HepG2 (cell line): ENCODE measurements around the gene QKI. TPM values are rescaled to one million over a fixed set of nuclear protein-coding genes. Genes with fewer than 3 reads are reported as not detected.

ENCODE experiments used
- BCL6 ChIP-seq: IDR thresholded peaks from 2 replicates; pipeline ENCODE4 v1.6.1; 2016; ENCODE audit warnings: missing genetic modification reagents, missing compliant biosample characterization
- HNF4A ChIP-seq: sonication (generic); formaldehyde crosslinking; IDR thresholded peaks from 2 replicates; pipeline ENCODE4 v1.4.0; 2020; ENCODE audit warnings: missing genetic modification reagents
- HNF4G ChIP-seq, 2 experiments: sonication (generic) in 1 of 2; formaldehyde crosslinking in 1 of 2; IDR thresholded peaks; 2 replicates each; pipeline versions ENCODE4 v1.4.0 to v1.6.1; 2011 to 2020; ENCODE audit warnings: borderline replicate concordance in 2 of 2, low read depth in 2 of 2, mild to moderate bottlenecking in 2 of 2, low read length in 1 of 2, missing genetic modification reagents in 1 of 2, moderate library complexity in 1 of 2
- MAFF ChIP-seq: IDR thresholded peaks from 2 replicates; pipeline ENCODE4 v1.6.1; 2011; ENCODE audit warnings: low read depth, low read length, improper control_type of control experiment
- MZF1 ChIP-seq: sonication (generic); formaldehyde crosslinking; IDR thresholded peaks from 2 replicates; pipeline ENCODE4 v1.8.1; 2023; ENCODE audit warnings: mild to moderate bottlenecking, missing genetic modification reagents, borderline replicate concordance
- NR2C2 ChIP-seq: sonication (generic); formaldehyde crosslinking; IDR thresholded peaks from 2 replicates; pipeline ENCODE4 v1.4.0; 2020; ENCODE audit warnings: missing genetic modification reagents, mild to moderate bottlenecking, moderate library complexity, borderline replicate concordance
- NR2F1 ChIP-seq, 2 experiments: fragments of 450-650 bp in 1 of 2; formaldehyde crosslinking in 1 of 2; IDR thresholded peaks; 2 replicates each; pipeline versions ENCODE4 v1.5.0 to v1.6.1; 2016 to 2020; ENCODE audit warnings: mild to moderate bottlenecking in 1 of 2, missing compliant biosample characterization in 1 of 2, missing genetic modification reagents in 1 of 2, moderate library complexity in 1 of 2
- NR2F2 ChIP-seq: IDR thresholded peaks from 2 replicates; pipeline ENCODE4 v1.6.1; 2012; ENCODE audit warnings: low read depth, inconsistent platforms, borderline replicate concordance
- POGZ ChIP-seq: sonication (generic); formaldehyde crosslinking; IDR thresholded peaks from 2 replicates; pipeline ENCODE4 v1.4.0; 2020; ENCODE audit warnings: mild to moderate bottlenecking, missing genetic modification reagents
- RARA ChIP-seq: IDR thresholded peaks from 2 replicates; pipeline ENCODE4 v1.6.1; 2016; ENCODE audit warnings: missing genetic modification reagents, missing compliant biosample characterization
- SALL1 ChIP-seq: sonication (generic); formaldehyde crosslinking; IDR thresholded peaks from 2 replicates; pipeline ENCODE4 v1.8.0; 2022; ENCODE audit warnings: mild to moderate bottlenecking, missing genetic modification reagents
- SKI ChIP-seq: fragments of 450-650 bp; IDR thresholded peaks from one replicate; pipeline ENCODE4 v1.6.1; 2018; ENCODE audit warnings: mild to moderate bottlenecking; ENCODE audit not compliant: partially characterized antibody
- ZBTB8A ChIP-seq: sonication (generic); formaldehyde crosslinking; IDR thresholded peaks from 2 replicates; pipeline ENCODE4 v1.4.0; 2020; ENCODE audit warnings: mild to moderate bottlenecking, low read depth, missing genetic modification reagents, borderline replicate concordance
- ZMYM4 ChIP-seq: sonication (generic); formaldehyde crosslinking; IDR thresholded peaks from 2 replicates; pipeline ENCODE4 v1.8.1; 2023; ENCODE audit warnings: mild to moderate bottlenecking, missing genetic modification reagents
- polyA plus RNA-seq, 8 experiments: library from polyadenylated mRNA; depleted of rRNA in 3 of 8; stranded (reverse) in 7 of 8; unstranded in 1 of 8; fragments of >200 nt; fragmentation: Illumina TruSeq in 4 of 8; extraction: Trizol in 4 of 8; gene quantifications; 2 replicates each; pipeline versions ENCODE4 v1.2.1 to v1.2.3, GENCODE V29; 2011 to 2016; ENCODE audit warnings: low read depth in 4 of 8, missing spikeins in 1 of 8, mixed read lengths in 1 of 8; ENCODE audit not compliant: insufficient read depth in 1 of 8
- total RNA-seq, 5 experiments: library from RNA; depleted of rRNA; stranded (reverse); fragments of >200 nt; fragmentation: Illumina TruSeq; extraction: Trizol; gene quantifications; 2 replicates each; pipeline ENCODE4 v1.2.3, GENCODE V29; 2016; ENCODE audit warnings: low read depth in 1 of 5
- TF ChIP-seq, protein P1 (sequence below): sonication (generic); formaldehyde crosslinking; IDR thresholded peaks from 2 replicates; pipeline ENCODE4 v1.5.0; 2020; ENCODE audit warnings: mild to moderate bottlenecking, low read depth, missing genetic modification reagents, borderline replicate concordance

Gene QKI
- total and polyA plus RNA-seq, 2 of the 13 experiments (the other 11 are each of a cell fraction or from before 2014, with no cell fraction given) = 136 to 137 TPM

DNA sequence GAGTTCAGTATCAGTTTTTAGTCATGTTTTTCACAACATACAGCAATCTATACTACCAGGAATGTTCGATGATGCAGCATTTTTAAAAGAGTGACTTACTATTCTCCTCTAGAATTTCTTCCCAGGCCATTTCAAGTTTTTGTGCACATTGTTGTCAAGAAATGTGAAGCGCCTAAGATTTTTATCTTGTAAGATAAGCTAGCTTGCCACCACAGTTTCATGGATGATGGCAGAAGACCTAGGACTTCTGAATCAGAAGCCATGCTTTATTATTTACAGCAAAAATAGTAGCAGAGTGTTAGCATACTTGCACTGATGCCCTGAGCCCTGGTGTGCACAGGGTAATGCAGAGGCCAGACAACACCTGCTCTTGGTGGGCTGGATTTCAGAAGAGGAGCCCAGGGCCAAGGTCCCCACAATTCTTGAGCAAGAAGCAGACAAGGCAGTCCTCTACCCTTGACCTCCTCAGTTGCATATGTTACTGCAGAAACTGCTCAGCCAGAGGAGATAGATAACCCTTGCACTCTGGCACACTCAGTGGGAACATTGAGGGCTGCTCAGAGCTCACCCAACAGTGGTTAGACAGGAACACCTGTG lies 99.2 kb downstream of the QKI start (continued):
- peak; percentile 76 for TF ChIP-seq HNF4G (IDR thresholded peaks at IDR 0.05; ENCODE audit: borderline replicate concordance, low read depth, low read length)
- no peak for TF ChIP-seq HNF4G (CRISPR knock-in tag; IDR thresholded peaks at IDR 0.05; ENCODE audit: borderline replicate concordance, low read depth)
- no peak for TF ChIP-seq ZBTB8A (CRISPR knock-in tag)
- TF ChIP-seq HNF4A (CRISPR knock-in tag) = peak; percentile 83
- TF ChIP-seq SALL1 = peak; percentile 52
- TF ChIP-seq NR2F1 (CRISPR knock-in tag; IDR thresholded peaks at IDR 0.05) = 0 out of 4 replicates have a peak, but pooled peaks have one; percentile 19 to 44
- 0 out of 2 replicates have a peak, but pooled peaks have one; percentile 26 for TF ChIP-seq BCL6 (CRISPR knock-in tag)
- TF ChIP-seq ZMYM4 (CRISPR knock-in tag) = peak; percentile 62; the same call in 1 of the 2 replicates
- TF ChIP-seq SKI = peak; percentile 46
- TF ChIP-seq, protein P1, sequence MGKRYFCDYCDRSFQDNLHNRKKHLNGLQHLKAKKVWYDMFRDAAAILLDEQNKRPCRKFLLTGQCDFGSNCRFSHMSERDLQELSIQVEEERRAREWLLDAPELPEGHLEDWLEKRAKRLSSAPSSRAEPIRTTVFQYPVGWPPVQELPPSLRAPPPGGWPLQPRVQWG = no peak
- TF ChIP-seq MZF1 (CRISPR knock-in tag) = no peak
- TF ChIP-seq NR2F2 = 0 out of 2 replicates have a peak, but pooled peaks have one; percentile 22
- 0 out of 2 replicates have a peak, but pooled peaks have one; percentile 32 for TF ChIP-seq POGZ (CRISPR knock-in tag)
- TF ChIP-seq MAFF = peak; percentile 80
- peak; percentile 36; the same call in 1 of the 2 replicates for TF ChIP-seq RARA (CRISPR knock-in tag)
- TF ChIP-seq NR2C2 (CRISPR knock-in tag) = peak; percentile 18; the same call in 1 of the 2 replicates
